H1 (cell line): Measurements from ENCODE around the gene PHOSPHO1. TPM values are rescaled to one million over a fixed set of nuclear protein-coding genes. Genes with fewer than 3 reads are reported as not detected.

Experiments
- EGR1 ChIP-seq: IDR thresholded peaks from 2 replicates; pipeline ENCODE4 v1.6.1; 2011; ENCODE audit warnings: low read depth, low read length, borderline replicate concordance
- EZH2 ChIP-seq: fragments of 200-600 bp; sonication (generic); IDR thresholded peaks from 2 replicates; pipeline ENCODE4 v1.7.1; 2012; ENCODE audit warnings: low read depth, mild to moderate bottlenecking, moderate library complexity, low read length, inconsistent platforms; ENCODE audit not compliant: severe bottlenecking
- POLR2A ChIP-seq, 2 experiments: IDR thresholded peaks; 1 replicate in 1 of 2; 2 replicates in 1 of 2; pipeline ENCODE4 v1.6.1; 2011; ENCODE audit warnings: low read depth in 2 of 2, low read length in 2 of 2, mild to moderate bottlenecking in 2 of 2; ENCODE audit errors: control extremely low read depth in 1 of 2
- RNF2 ChIP-seq: fragments of 200-900, 300-1000 bp; sonication (generic); IDR thresholded peaks from 2 replicates; pipeline ENCODE4 v1.7.1; 2016; ENCODE audit warnings: borderline replicate concordance, low read depth, mild to moderate bottlenecking, antibody characterized with exemption, low read length; ENCODE audit not compliant: poor library complexity, severe bottlenecking; ENCODE audit errors: missing control alignments
- TAF1 ChIP-seq: IDR thresholded peaks from 2 replicates; pipeline ENCODE4 v1.6.1; 2011; ENCODE audit warnings: mild to moderate bottlenecking, low read depth, low read length
- polyA plus RNA-seq, 7 experiments: library from polyadenylated mRNA; depleted of rRNA in 3 of 7; stranded (reverse) in 5 of 7; unstranded in 2 of 7; fragments of >200 nt in 5 of 7; fragments of 200-250 nt in 2 of 7; gene quantifications; 1 replicate in 5 of 7; 2 replicates in 1 of 7; 4 replicates in 1 of 7; pipeline versions ENCODE4 v1.2.1 to v1.2.3, GENCODE V29; 2011 to 2013; ENCODE audit warnings: missing spikeins in 2 of 7, mixed read lengths in 2 of 7
- total RNA-seq: library from RNA; stranded (reverse); fragmentation: NEBNext Ultra II Directional; extraction: Animal tissue kit (Norgen Biotek cat#: 25700); gene quantifications from 2 replicates; pipeline ENCODE4 v1.2.1, GENCODE V29; 2021
- TF ChIP-seq, protein P1 (sequence below): fragments of 300-600 bp; sonication (generic); IDR thresholded peaks from 2 replicates; pipeline ENCODE4 v1.7.1; 2012; ENCODE audit warnings: low read length, moderate library complexity, mild to moderate bottlenecking, inconsistent platforms; ENCODE audit not compliant: insufficient replicate concordance
- TF ChIP-seq, protein P2 (sequence below): IDR thresholded peaks from 2 replicates; pipeline ENCODE4 v1.6.1; 2012; ENCODE audit warnings: inconsistent platforms

Gene PHOSPHO1
- total and polyA plus RNA-seq, 2 of the 8 experiments (the other 6 are each of a cell fraction or from before 2014, with no cell fraction given) = 0.34 to 0.45 TPM

- TF ChIP-seq POLR2A (IDR thresholded peaks at IDR 0.05; ENCODE audit: control extremely low read depth in 1 of 2, low read depth in 2 of 2, low read length in 2 of 2) (no peak), EZH2 (no peak), RNF2 (no peak), TAF1 (no peak), EGR1 (no peak)
- TF ChIP-seq, protein P1, sequence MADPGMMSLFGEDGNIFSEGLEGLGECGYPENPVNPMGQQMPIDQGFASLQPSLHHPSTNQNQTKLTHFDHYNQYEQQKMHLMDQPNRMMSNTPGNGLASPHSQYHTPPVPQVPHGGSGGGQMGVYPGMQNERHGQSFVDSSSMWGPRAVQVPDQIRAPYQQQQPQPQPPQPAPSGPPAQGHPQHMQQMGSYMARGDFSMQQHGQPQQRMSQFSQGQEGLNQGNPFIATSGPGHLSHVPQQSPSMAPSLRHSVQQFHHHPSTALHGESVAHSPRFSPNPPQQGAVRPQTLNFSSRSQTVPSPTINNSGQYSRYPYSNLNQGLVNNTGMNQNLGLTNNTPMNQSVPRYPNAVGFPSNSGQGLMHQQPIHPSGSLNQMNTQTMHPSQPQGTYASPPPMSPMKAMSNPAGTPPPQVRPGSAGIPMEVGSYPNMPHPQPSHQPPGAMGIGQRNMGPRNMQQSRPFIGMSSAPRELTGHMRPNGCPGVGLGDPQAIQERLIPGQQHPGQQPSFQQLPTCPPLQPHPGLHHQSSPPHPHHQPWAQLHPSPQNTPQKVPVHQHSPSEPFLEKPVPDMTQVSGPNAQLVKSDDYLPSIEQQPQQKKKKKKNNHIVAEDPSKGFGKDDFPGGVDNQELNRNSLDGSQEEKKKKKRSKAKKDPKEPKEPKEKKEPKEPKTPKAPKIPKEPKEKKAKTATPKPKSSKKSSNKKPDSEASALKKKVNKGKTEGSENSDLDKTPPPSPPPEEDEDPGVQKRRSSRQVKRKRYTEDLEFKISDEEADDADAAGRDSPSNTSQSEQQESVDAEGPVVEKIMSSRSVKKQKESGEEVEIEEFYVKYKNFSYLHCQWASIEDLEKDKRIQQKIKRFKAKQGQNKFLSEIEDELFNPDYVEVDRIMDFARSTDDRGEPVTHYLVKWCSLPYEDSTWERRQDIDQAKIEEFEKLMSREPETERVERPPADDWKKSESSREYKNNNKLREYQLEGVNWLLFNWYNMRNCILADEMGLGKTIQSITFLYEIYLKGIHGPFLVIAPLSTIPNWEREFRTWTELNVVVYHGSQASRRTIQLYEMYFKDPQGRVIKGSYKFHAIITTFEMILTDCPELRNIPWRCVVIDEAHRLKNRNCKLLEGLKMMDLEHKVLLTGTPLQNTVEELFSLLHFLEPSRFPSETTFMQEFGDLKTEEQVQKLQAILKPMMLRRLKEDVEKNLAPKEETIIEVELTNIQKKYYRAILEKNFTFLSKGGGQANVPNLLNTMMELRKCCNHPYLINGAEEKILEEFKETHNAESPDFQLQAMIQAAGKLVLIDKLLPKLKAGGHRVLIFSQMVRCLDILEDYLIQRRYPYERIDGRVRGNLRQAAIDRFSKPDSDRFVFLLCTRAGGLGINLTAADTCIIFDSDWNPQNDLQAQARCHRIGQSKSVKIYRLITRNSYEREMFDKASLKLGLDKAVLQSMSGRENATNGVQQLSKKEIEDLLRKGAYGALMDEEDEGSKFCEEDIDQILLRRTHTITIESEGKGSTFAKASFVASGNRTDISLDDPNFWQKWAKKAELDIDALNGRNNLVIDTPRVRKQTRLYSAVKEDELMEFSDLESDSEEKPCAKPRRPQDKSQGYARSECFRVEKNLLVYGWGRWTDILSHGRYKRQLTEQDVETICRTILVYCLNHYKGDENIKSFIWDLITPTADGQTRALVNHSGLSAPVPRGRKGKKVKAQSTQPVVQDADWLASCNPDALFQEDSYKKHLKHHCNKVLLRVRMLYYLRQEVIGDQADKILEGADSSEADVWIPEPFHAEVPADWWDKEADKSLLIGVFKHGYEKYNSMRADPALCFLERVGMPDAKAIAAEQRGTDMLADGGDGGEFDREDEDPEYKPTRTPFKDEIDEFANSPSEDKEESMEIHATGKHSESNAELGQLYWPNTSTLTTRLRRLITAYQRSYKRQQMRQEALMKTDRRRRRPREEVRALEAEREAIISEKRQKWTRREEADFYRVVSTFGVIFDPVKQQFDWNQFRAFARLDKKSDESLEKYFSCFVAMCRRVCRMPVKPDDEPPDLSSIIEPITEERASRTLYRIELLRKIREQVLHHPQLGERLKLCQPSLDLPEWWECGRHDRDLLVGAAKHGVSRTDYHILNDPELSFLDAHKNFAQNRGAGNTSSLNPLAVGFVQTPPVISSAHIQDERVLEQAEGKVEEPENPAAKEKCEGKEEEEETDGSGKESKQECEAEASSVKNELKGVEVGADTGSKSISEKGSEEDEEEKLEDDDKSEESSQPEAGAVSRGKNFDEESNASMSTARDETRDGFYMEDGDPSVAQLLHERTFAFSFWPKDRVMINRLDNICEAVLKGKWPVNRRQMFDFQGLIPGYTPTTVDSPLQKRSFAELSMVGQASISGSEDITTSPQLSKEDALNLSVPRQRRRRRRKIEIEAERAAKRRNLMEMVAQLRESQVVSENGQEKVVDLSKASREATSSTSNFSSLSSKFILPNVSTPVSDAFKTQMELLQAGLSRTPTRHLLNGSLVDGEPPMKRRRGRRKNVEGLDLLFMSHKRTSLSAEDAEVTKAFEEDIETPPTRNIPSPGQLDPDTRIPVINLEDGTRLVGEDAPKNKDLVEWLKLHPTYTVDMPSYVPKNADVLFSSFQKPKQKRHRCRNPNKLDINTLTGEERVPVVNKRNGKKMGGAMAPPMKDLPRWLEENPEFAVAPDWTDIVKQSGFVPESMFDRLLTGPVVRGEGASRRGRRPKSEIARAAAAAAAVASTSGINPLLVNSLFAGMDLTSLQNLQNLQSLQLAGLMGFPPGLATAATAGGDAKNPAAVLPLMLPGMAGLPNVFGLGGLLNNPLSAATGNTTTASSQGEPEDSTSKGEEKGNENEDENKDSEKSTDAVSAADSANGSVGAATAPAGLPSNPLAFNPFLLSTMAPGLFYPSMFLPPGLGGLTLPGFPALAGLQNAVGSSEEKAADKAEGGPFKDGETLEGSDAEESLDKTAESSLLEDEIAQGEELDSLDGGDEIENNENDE = no peak
- TF ChIP-seq, protein P2, sequence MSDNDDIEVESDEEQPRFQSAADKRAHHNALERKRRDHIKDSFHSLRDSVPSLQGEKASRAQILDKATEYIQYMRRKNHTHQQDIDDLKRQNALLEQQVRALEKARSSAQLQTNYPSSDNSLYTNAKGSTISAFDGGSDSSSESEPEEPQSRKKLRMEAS = no peak
- TF ChIP-seq, all 59 proteins: peak for 0
Measured at GRCh38 chr17:49226771-49227435, 3.7 kb downstream of the PHOSPHO1 start (continued).
